Activated CD4-positive, alpha-beta T cell treated with anti-CD3 and anti-CD28 coated beads, Interleukin-2, amount 10 ng/mL, durations not matched to agents 7 days and 5 days (primary cell): ENCODE data around the gene VAV2. TPM values are rescaled to one million over a fixed set of nuclear protein-coding genes. Genes with fewer than 3 reads are reported as not detected.
A peak's percentile ranks its signal among the peaks of the same experiment; 100 is the strongest.
"Not testable (repeated sequence)": the region's sequence is repeated elsewhere in the genome, so short reads cannot be mapped to it uniquely, and the experiment has no call there.

Experiments used
- CTCF ChIA-PET: fragments of 350-600 bp; sonication (Branson Sonifier 250); formaldehyde crosslinking; loops from one replicate; lab custom pipeline; 2021; ENCODE audit warnings: antibody characterized with exemption; lab: Charles Lee
- POLR2A ChIA-PET: fragments of 350-600 bp; sonication (Branson Sonifier 250); formaldehyde crosslinking; loops from one replicate; lab custom pipeline; 2021; ENCODE audit warnings: antibody characterized with exemption; lab: Charles Lee
- DNase-seq: peaks from one replicate; pipeline ENCODE4 v3.0.0-alpha.2; 2020
- H3K27ac Mint-ChIP-seq: one replicate; pipeline ENCODE4 v1.8.0; 2021; ENCODE audit warnings: mild to moderate bottlenecking, moderate library complexity, mixed read lengths
- H3K27me3 Mint-ChIP-seq: one replicate; pipeline ENCODE4 v1.8.0; 2021; ENCODE audit warnings: mixed read lengths
- H3K36me3 Mint-ChIP-seq: one replicate; pipeline ENCODE4 v1.8.0; 2021; ENCODE audit warnings: low read depth, mixed read lengths
- H3K4me1 Mint-ChIP-seq: one replicate; pipeline ENCODE4 v1.8.0; 2021; ENCODE audit warnings: mixed read lengths
- H3K4me3 Mint-ChIP-seq: one replicate; pipeline ENCODE4 v1.8.0; 2021; ENCODE audit warnings: mild to moderate bottlenecking, moderate library complexity, mixed read lengths
- H3K9me3 Mint-ChIP-seq: one replicate; pipeline ENCODE4 v1.8.0; 2021; ENCODE audit warnings: mixed read lengths
- total RNA-seq, 2 experiments: library from RNA; stranded (reverse); gene quantifications; one replicate each; pipeline ENCODE4 v1.2.3, GENCODE V29; 2021

Gene VAV2
- total RNA-seq, 2 experiments from 2014 or later, result 6.2 TPM

GRCh38 chr9:133990366-133991213, 1.5 kb downstream of the VAV2 start:
- Mint-ChIP-seq H3K36me3 (no peaks in the 10 kb centered on the region), H3K27me3 (peaks cover 17% of the 10 kb centered on the region), H3K4me3 (peak overlapping the region; percentile 55), H3K9me3 (no peaks in the 10 kb centered on the region), H3K27ac (no peak overlapping the region), H3K4me1 (peaks cover 2% of the 10 kb centered on the region)
- POLR2A ChIA-PET, result no interaction called here
- DNase-seq, result no peak
- CTCF ChIA-PET, result interaction anchor here (0.5 kb wide), 1 partner anchor 122 kb away, joined by 3 read pairs; no protein-coding TSS in a partner anchor

GRCh38 chr9:133989625-133990365, 2.3 kb downstream of the VAV2 start:
- ChIA-PET POLR2A (no interaction called here), CTCF (interaction anchor here (0.6 kb wide), 1 partner anchor 84 kb away, joined by 3 read pairs; no protein-coding TSS in a partner anchor)
- no peaks in the 10 kb centered on the region for H3K9me3 Mint-ChIP-seq
- H3K27me3 Mint-ChIP-seq, result peaks cover 17% of the 10 kb centered on the region
- H3K36me3 Mint-ChIP-seq, result no peaks in the 10 kb centered on the region
- no peak for DNase-seq
- H3K4me3 Mint-ChIP-seq, result no peak overlapping the region
- peaks cover 2% of the 10 kb centered on the region for H3K4me1 Mint-ChIP-seq
- no peak overlapping the region for H3K27ac Mint-ChIP-seq

- peaks cover 14% of the 10 kb centered on the region for H3K27me3 Mint-ChIP-seq
- H3K27ac Mint-ChIP-seq, H3K9me3 Mint-ChIP-seq, DNase-seq, H3K36me3 Mint-ChIP-seq, H3K4me3 Mint-ChIP-seq, H3K4me1 Mint-ChIP-seq, POLR2A ChIA-PET: not testable (repeated sequence)
- CTCF ChIA-PET, result interaction anchor here (1.1 kb wide), 1 partner anchor 12 kb away, joined by 3 read pairs; no protein-coding TSS in a partner anchor
Observed at GRCh38 chr9:133988771-133989170, 3.4 kb downstream of the VAV2 start.

GRCh38 chr9:133987946-133988665, 4.0 kb downstream of the VAV2 start:
- POLR2A ChIA-PET, result no interaction called here
- Mint-ChIP-seq H3K27ac (no peak overlapping the region), H3K9me3 (no peaks in the 10 kb centered on the region), H3K36me3 (no peaks in the 10 kb centered on the region), H3K4me3 (no peak overlapping the region), H3K27me3 (peaks cover 14% of the 10 kb centered on the region), H3K4me1 (peaks cover 2% of the 10 kb centered on the region)
- no peak for DNase-seq
- CTCF ChIA-PET, result interaction anchor here (1.1 kb wide), 1 partner anchor 11 kb away, joined by 3 read pairs; no protein-coding TSS in a partner anchor

GRCh38 chr9:133987446-133987788, 4.7 kb downstream of the VAV2 start:
- ChIA-PET POLR2A (no interaction called here), CTCF (no interaction called here)
- DNase-seq, result no peak
- Mint-ChIP-seq H3K36me3 (no peaks in the 10 kb centered on the region), H3K4me3 (no peak overlapping the region), H3K27me3 (peaks cover 14% of the 10 kb centered on the region), H3K27ac (no peak overlapping the region), H3K9me3 (no peaks in the 10 kb centered on the region), H3K4me1 (peaks cover 2% of the 10 kb centered on the region)

- H3K9me3 Mint-ChIP-seq, result no peaks in the 10 kb centered on the region
- peaks cover 14% of the 10 kb centered on the region for H3K27me3 Mint-ChIP-seq
- no peak overlapping the region for H3K4me3 Mint-ChIP-seq
- DNase-seq, result no peak
- ChIA-PET CTCF (no interaction called here), POLR2A (no interaction called here)
- no peak overlapping the region for H3K27ac Mint-ChIP-seq
- H3K4me1 Mint-ChIP-seq, result peaks cover 2% of the 10 kb centered on the region
- no peaks in the 10 kb centered on the region for H3K36me3 Mint-ChIP-seq
Observed at GRCh38 chr9:133986774-133987445, 5.2 kb downstream of the VAV2 start.

- Mint-ChIP-seq H3K36me3 (no peaks in the 10 kb centered on the region), H3K4me3 (no peak overlapping the region)
- CTCF ChIA-PET, result no interaction called here
Observed at GRCh38 chr9:133986061-133986460, 6.1 kb downstream of the VAV2 start.

GRCh38 chr9:133982971-133983720, 9.0 kb downstream of the VAV2 start:
- no peaks in the 10 kb centered on the region for H3K9me3 Mint-ChIP-seq
- no peaks in the 10 kb centered on the region for H3K36me3 Mint-ChIP-seq
- ChIA-PET CTCF (no interaction called here), POLR2A (no interaction called here)
- no peaks in the 10 kb centered on the region for H3K27me3 Mint-ChIP-seq
- no peak overlapping the region for H3K4me3 Mint-ChIP-seq
- H3K4me1 Mint-ChIP-seq, result no peaks in the 10 kb centered on the region
- no peak overlapping the region for H3K27ac Mint-ChIP-seq
- DNase-seq, result no peak

More at GRCh38 chr9:133986061-133986460, 6.1 kb downstream of the VAV2 start:
- peaks cover 2% of the 10 kb centered on the region for H3K4me1 Mint-ChIP-seq
- H3K27ac Mint-ChIP-seq, result no peak overlapping the region
- DNase-seq, result no peak
- no peaks in the 10 kb centered on the region for H3K9me3 Mint-ChIP-seq
- H3K27me3 Mint-ChIP-seq, result peaks cover 14% of the 10 kb centered on the region
- POLR2A ChIA-PET, result no interaction called here

- Mint-ChIP-seq H3K4me1 (no peaks in the 10 kb centered on the region), H3K9me3 (no peaks in the 10 kb centered on the region), H3K27me3 (no peaks in the 10 kb centered on the region), H3K4me3 (no peak overlapping the region), H3K27ac (no peak overlapping the region), H3K36me3 (no peaks in the 10 kb centered on the region)
- ChIA-PET POLR2A (no interaction called here), CTCF (no interaction called here)
- no peak for DNase-seq
Observed at GRCh38 chr9:133981958-133982681, 10.0 kb downstream of the VAV2 start.

GRCh38 chr9:133981589-133981957, 10.6 kb downstream of the VAV2 start:
- Mint-ChIP-seq H3K9me3 (no peaks in the 10 kb centered on the region), H3K4me3 (no peak overlapping the region), H3K27ac (no peak overlapping the region), H3K27me3 (no peaks in the 10 kb centered on the region), H3K4me1 (no peaks in the 10 kb centered on the region), H3K36me3 (no peaks in the 10 kb centered on the region)
- POLR2A ChIA-PET, result no interaction called here
- DNase-seq, result no peak
- CTCF ChIA-PET, result no interaction called here

- Mint-ChIP-seq H3K9me3 (no peaks in the 10 kb centered on the region), H3K4me1 (no peaks in the 10 kb centered on the region), H3K27me3 (no peaks in the 10 kb centered on the region), H3K36me3 (no peaks in the 10 kb centered on the region), H3K4me3 (no peak overlapping the region), H3K27ac (no peak overlapping the region)
- ChIA-PET POLR2A (no interaction called here), CTCF (interaction anchor here (0.9 kb wide), 1 partner anchor 13 kb away, joined by 4 read pairs; no protein-coding TSS in a partner anchor)
- no peak for DNase-seq
Observed at GRCh38 chr9:133980864-133981588, 11.1 kb downstream of the VAV2 start.
